Adrenal gland (tissue), 5 donors: ENCODE results near the gene ABL1.

Experiments used
- CTCF ChIP-seq, 6 experiments: fragments of 450-650 bp in 4 of 6; fragments of 200-600 bp in 2 of 6; sonication (generic) in 1 of 6; IDR thresholded peaks; 1 replicate in 5 of 6; 2 replicates in 1 of 6; pipeline versions ENCODE4 v1.5.1 to v1.8.0; 2016 to 2021; ENCODE audit warnings: antibody characterized with exemption in 6 of 6, mild to moderate bottlenecking in 2 of 6, moderate library complexity in 1 of 6
- POLR2A ChIP-seq, 2 donors: fragments of 450-650 bp; IDR thresholded peaks; one replicate each; pipeline ENCODE4 v1.6.1; 2017; ENCODE audit warnings: antibody characterized with exemption in 2 of 2, mild to moderate bottlenecking in 2 of 2, moderate library complexity in 1 of 2
- donor health status: DM: no; HTN: no; CAD: no.

DNA sequence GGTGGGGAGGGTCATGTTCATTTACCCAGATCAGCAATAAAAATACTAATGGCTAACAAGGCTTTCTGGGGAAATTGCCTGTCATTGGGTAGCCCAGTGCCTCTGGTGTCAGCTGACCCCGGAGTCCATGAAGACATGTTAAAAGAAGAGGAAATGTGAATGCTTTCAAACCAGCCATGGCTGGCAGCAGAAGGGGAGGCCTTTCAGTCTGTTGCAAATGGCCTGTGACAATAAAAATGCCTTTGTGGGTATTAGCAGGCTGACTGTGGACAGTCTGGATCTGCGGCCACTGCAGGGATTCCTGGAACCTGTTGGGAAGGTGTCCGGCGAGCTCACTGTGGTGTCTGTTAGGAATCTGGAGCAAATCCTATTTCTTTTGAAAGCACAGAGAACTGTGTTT lies 7.5 kb downstream of the ABL1 start:
- TF ChIP-seq POLR2A (IDR thresholded peaks at IDR 0.05) (no peak), CTCF (IDR thresholded peaks at IDR 0.05) (no peak)
